Common myeloid progenitor, CD34-positive (primary cell): Measurements from ENCODE around the gene CPA4.
A peak's percentile ranks its signal among the peaks of the same experiment; 100 is the strongest.

Experiments used
- CTCF ChIA-PET: fragments of 350-600 bp; sonication (Branson Sonifier 250); formaldehyde crosslinking; loops from one replicate; lab custom pipeline; 2021; ENCODE audit warnings: antibody characterized with exemption; lab: Charles Lee
- POLR2A ChIA-PET: fragments of 350-600 bp; sonication (Branson Sonifier 250); formaldehyde crosslinking; loops from one replicate; lab custom pipeline; 2021; ENCODE audit warnings: antibody characterized with exemption; lab: Charles Lee
- DNase-seq, 3 donors: peaks; one replicate each; pipeline versions ENCODE4 v3.0.0 to v3.0.0-alpha.2; 2013
- H3K27ac ChIP-seq, 2 experiments: 1 replicate in 1 of 2; 2 replicates in 1 of 2; pipeline ENCODE4 v1.7.0; 2013; ENCODE audit warnings: inconsistent platforms in 2 of 2, low read length in 2 of 2, mild to moderate bottlenecking in 2 of 2, low read depth in 1 of 2, moderate library complexity in 1 of 2; ENCODE audit not compliant: severe bottlenecking in 2 of 2, insufficient read depth in 1 of 2, poor library complexity in 1 of 2
- H3K27me3 ChIP-seq, 5 experiments: replicated peaks in 2 of 5; 1 replicate in 3 of 5; 2 replicates in 2 of 5; pipeline versions ENCODE4 v1.6.1 to v1.7.0; 2013; ENCODE audit warnings: low read length in 4 of 5, mild to moderate bottlenecking in 2 of 5, moderate library complexity in 2 of 5, inconsistent platforms in 1 of 5; ENCODE audit not compliant: insufficient read depth in 5 of 5, control insufficient read depth in 4 of 5
- H3K36me3 ChIP-seq, 4 experiments: 1 replicate in 2 of 4; 2 replicates in 2 of 4; pipeline versions ENCODE4 v1.6.1 to v1.7.0; 2013; ENCODE audit warnings: low read length in 3 of 4, control low read depth in 1 of 4, mild to moderate bottlenecking in 1 of 4; ENCODE audit not compliant: control insufficient read depth in 4 of 4, insufficient read depth in 4 of 4
- H3K4me1 ChIP-seq, 4 experiments: 1 replicate in 3 of 4; 2 replicates in 1 of 4; pipeline versions ENCODE4 v1.6.1 to v1.7.1; 2013; ENCODE audit warnings: low read length in 3 of 4, mild to moderate bottlenecking in 3 of 4, control low read depth in 1 of 4, inconsistent platforms in 1 of 4, moderate library complexity in 1 of 4; ENCODE audit not compliant: control insufficient read depth in 4 of 4, insufficient read depth in 4 of 4; ENCODE audit errors: control extremely low read depth in 1 of 4
- H3K4me3 ChIP-seq, 7 experiments: 1 replicate in 4 of 7; 2 replicates in 3 of 7; pipeline versions ENCODE4 v1.5.1 to v1.7.0; 2013; ENCODE audit warnings: mild to moderate bottlenecking in 7 of 7, low read length in 6 of 7, moderate library complexity in 6 of 7, inconsistent platforms in 2 of 7, low read depth in 2 of 7, control low read depth in 1 of 7; ENCODE audit not compliant: insufficient read depth in 4 of 7, control insufficient read depth in 1 of 7; ENCODE audit errors: extremely low read depth in 1 of 7
- H3K9me3 ChIP-seq, 5 experiments: 1 replicate in 4 of 5; 2 replicates in 1 of 5; pipeline versions ENCODE4 v1.6.1 to v1.7.1; 2013; ENCODE audit warnings: low read length in 4 of 5, mild to moderate bottlenecking in 2 of 5, inconsistent platforms in 1 of 5, low read depth in 1 of 5, moderate library complexity in 1 of 5; ENCODE audit not compliant: control insufficient read depth in 4 of 5, insufficient read depth in 2 of 5; ENCODE audit errors: control extremely low read depth in 1 of 5
- WGBS: methylation state at CpG from one replicate; pipeline ENCODE4 v1.1.5; 2013; ENCODE audit not compliant: insufficient coverage; 5-methylcytosine and 5-hydroxymethylcytosine counted together

CPA4 gene

DNA sequence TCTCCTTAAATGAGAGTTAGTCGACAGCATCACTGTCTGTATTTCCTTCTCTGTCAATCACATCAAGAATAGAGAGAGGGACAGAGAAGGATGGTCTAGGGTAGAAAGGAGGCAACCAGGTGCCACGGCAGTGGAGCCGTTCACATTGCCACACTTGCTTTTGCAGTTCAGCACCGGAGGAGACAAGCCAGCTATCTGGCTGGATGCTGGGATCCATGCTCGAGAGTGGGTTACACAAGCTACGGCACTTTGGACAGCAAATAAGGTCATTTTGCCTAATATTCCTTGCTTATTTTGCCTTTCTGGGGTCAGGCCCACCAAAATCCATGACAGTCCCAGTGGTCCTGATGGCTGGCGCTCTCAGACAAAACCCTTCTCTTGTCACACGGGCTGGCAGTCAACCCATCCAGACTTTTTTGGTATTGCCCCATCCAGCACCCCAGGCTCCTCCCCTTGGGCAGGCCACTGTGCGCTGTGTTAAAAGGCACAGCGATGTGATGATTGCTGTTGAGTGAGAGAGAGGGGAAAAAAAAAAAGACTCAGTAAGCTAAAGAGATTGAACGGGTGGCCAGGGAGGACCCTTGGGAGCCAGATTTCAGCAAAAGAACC lies 17.9 kb upstream of the CPA4 start:
- POLR2A ChIA-PET: no interaction called here
- CTCF ChIA-PET: interaction anchor here (0.6 kb wide), 1 partner anchor 21 kb away, joined by 3 read pairs; no protein-coding TSS in a partner anchor
- no peak for DNase-seq
- Histone ChIP-seq H3K27ac (no peak overlapping the region), H3K4me1 (peaks cover 6 to 28% (median 16%) of the 10 kb centered on the region in 4 experiments), H3K9me3 (no peaks in the 10 kb centered on the region), H3K36me3 (no peaks in the 10 kb centered on the region), H3K4me3 (no peak overlapping the region), H3K27me3 (no peaks in the 10 kb centered on the region)
- WGBS: 95% methylated on average over 11 of the region's 11 CpGs

DNA sequence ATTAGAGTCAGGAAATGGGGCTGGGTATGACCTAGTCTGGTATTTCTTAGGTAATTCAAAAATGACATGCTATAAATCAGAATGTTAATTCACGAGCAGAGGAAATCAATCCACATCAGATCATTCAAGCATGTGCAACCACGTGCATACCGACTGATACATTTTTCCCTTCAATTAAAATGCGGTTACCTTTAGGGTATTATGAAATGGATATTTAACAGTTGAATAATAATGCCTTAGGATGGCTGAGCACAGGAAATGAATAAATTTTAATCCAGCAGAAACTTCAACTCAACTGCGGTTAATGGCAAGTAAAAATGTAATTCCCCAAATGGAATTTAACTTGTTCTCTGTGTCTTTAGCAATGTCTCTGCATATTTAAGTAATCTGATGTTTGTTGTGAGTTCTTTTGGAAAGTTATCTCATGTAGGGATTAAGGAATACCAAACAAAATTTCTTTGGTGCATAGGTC lies 17.1 kb upstream of the CPA4 start:
- Histone ChIP-seq H3K4me1 (peaks cover 6 to 28% (median 16%) of the 10 kb centered on the region in 4 experiments), H3K36me3 (no peaks in the 10 kb centered on the region), H3K4me3 (no peak overlapping the region), H3K27ac (no peak overlapping the region), H3K27me3 (no peaks in the 10 kb centered on the region), H3K9me3 (no peaks in the 10 kb centered on the region)
- DNase-seq: no peak
- WGBS: no CpG with 5 or more reads among the region's 5 CpGs
- ChIA-PET POLR2A (no interaction called here), CTCF (no interaction called here)

DNA sequence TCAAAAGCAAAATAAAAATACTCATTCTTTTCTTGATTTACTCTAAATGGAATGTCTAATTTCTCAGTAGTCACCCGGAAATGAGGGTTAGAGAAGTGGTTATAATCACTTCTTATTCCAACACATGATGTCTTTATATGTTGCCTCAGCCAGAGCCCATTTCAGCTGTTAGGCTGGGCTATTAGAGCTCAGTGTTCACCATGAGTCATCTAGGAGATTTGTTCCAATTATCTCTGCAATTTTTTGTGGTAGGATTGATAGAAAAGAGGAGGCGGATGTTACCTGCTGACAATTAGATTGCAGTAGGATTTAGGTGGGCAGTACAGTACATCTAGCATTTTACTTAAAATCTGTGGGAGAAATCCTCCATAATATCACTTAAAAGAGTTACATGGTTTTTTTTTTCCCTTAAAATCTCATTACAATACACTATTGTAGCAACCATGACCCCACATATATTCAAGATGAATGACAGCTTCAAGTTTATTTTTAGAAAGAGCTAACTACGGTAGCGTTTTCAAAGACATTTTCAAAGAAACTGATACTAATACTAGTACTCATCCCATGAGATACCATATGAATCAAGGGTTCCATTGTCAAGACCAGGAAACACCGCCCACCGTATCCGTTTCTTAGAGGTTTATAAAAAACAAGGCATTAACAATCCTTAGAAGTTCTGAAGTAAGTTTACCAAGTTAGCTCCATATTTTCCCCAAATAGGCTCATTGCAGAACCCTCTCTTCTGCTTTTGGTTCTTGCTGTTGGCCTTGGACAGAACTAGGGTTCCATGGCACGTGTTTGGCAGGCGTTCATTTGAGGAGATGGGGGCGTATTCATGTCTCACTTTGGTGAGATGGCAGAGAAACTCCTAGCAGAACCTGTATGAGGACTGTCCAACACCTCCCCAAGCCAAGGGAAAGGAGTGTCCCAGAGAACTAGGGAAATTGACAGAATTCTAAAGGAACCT lies 15.9 kb upstream of the CPA4 start:
- Histone ChIP-seq H3K4me1 (peaks cover 6 to 25% (median 16%) of the 10 kb centered on the region in 4 experiments), H3K27me3 (no peaks in the 10 kb centered on the region), H3K9me3 (no peaks in the 10 kb centered on the region), H3K36me3 (no peaks in the 10 kb centered on the region), H3K4me3 (no peak overlapping the region), H3K27ac (no peak overlapping the region)
- ChIA-PET POLR2A (interaction anchor here (0.7 kb wide), 1 partner anchor 182 kb away, joined by 3 read pairs; no protein-coding TSS in a partner anchor), CTCF (interaction anchor here (1.3 to 1.6 kb wide), 2 partner anchors 14 to 163 kb away, joined by 3 to 4 read pairs; partner anchors contain the start of gene CEP41)
- no peak for DNase-seq
- 99% methylated on average over 9 of the region's 10 CpGs for WGBS

DNA sequence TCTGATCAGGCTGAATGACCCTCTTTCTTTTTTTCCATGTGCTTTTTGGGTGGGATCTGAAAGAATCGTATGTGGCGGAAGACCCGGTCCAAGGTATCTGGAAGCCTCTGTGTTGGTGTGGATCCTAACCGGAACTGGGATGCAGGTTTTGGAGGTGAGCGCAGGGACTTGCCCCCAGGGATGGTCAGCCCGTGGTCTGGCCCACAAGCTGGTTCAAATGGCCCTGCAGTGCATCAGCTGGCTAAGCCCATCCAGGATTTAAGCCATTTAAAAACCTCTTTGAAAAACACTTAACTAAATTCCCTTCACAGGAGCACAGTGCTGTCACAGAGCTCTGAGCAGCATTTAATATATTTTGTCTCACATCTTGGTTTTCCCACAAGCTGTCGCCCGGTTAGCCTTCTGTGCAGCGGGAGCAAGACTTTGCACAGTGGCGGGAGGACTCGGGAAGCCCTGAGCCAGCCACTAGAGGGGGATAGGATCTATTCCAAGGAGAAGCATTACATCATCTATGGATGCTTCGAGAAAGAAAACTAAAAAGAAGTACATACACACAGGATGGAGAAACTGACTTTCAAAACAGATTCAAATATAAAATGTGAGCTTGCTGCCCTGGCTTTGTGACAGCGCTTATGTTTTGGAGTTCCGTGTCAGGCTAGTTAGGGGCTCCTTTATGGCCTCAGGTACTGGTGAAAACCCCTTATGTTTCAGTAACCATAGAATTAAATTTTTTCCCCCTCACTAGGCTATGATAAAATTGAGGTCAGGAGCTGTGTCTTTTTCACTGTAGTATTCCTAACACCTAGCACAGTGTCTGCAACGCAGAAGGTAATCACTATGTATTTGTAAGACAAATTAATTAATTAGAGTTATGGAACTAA lies 15.0 kb upstream of the CPA4 start:
- Histone ChIP-seq H3K27ac (no peak overlapping the region), H3K9me3 (no peaks in the 10 kb centered on the region), H3K4me3 (no peak overlapping the region), H3K27me3 (no peaks in the 10 kb centered on the region), H3K4me1 (peaks cover 3 to 16% (median 11%) of the 10 kb centered on the region in 4 experiments), H3K36me3 (no peaks in the 10 kb centered on the region)
- WGBS: 97% methylated on average over 8 of the region's 15 CpGs
- peak in 1 of 3 donors; percentile 14 for DNase-seq
- ChIA-PET CTCF (interaction anchor here (1.1 to 1.6 kb wide), 3 partner anchors 13 to 163 kb away, joined by 3 to 4 read pairs (median 3); partner anchors contain the start of genes CEP41 and TMEM209), POLR2A (no interaction called here)

DNA sequence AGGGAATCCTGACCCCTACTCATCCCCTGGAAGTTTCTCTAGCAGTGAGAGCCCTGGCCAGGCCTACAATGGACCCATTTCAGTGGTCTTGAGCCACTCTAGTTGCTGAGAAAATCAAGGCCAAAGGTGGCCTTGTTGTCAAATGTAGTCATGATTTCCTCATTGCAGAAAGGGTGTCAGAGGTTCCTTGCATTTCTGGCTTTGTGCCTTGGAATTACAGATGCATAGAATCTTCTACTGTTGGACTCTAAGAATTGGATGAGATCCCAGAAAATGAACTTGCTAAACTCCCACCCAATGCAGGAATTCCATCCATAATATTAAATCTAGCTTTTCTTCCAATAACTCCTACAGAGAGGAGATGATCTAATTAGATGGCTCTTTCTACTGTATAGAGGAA lies 14.1 kb upstream of the CPA4 start:
- H3K4me3 ChIP-seq: no peak overlapping the region
- H3K4me1 ChIP-seq: peaks cover 1 to 10% (median 4%) of the 10 kb centered on the region in 4 experiments
- no peaks in the 10 kb centered on the region for H3K27me3 ChIP-seq
- ChIA-PET POLR2A (no interaction called here), CTCF (interaction anchor here (1.1 to 1.6 kb wide), 2 partner anchors 73 to 162 kb away, joined by 3 to 4 read pairs; partner anchors contain the start of genes CEP41 and TMEM209)
- no peak for DNase-seq
- no peaks in the 10 kb centered on the region for H3K36me3 ChIP-seq
- no peaks in the 10 kb centered on the region for H3K9me3 ChIP-seq
- no peak overlapping the region for H3K27ac ChIP-seq

DNA sequence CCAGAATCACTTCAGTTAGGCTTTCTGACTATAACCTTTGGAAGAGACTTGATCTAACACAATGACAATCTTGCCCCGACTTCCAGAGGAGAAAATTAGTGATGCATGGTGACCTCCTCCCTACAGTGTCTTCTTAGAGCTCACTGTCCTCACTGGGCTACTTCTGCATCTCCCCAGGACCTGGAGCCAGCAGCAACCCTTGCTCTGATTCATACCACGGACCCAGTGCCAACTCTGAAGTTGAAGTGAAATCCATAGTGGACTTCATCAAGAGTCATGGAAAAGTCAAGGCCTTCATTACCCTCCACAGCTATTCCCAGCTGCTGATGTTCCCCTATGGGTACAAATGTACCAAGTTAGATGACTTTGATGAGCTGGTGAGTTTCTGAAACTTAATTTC lies 13.7 kb upstream of the CPA4 start:
- 100% methylated on average over 1 of the region's 2 CpGs for WGBS
- no peak overlapping the region for H3K4me3 ChIP-seq
- H3K27me3 ChIP-seq: no peaks in the 10 kb centered on the region
- no peaks in the 10 kb centered on the region for H3K36me3 ChIP-seq
- ChIA-PET POLR2A (no interaction called here), CTCF (no interaction called here)
- H3K4me1 ChIP-seq: peaks cover 0 to 5% (median 0%) of the 10 kb centered on the region in 4 experiments
- no peak for DNase-seq
- H3K27ac ChIP-seq: no peak overlapping the region
- no peaks in the 10 kb centered on the region for H3K9me3 ChIP-seq
